ENCODE data around the gene RAD51B.
"Not testable (repeated sequence)": the region's sequence is repeated elsewhere in the genome, so short reads cannot be mapped to it uniquely, and the experiment has no call there.

The RAD51B gene

DNA sequence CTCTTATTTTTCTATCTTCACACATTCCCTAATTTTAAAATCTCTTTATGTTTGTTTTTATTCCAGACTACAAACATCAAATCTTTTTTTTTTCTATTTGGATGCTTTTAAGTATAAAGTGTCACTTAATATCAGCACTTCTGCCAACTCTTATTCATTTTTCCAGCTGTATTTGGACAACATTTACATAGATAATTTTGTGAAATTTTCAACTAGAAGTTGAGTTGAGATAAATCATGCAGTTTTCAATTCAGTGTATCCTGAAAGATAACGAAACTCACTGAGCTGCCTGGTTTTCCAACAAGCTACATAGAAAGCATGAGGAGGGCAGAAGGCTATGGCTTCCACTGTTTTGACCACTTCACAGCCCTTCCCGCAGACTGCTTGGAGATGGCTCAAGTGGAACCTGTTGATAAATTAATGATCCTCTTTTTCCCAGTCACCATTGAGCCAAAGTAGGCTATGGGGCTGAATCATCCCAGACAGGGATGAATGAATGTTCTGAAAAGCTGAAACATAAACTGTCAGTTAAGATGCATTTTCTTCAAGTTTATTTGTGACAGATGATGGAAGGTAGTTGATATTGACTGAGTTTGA is 213.9 kb downstream of the RAD51B start:
- DNase-seq = no peak

DNA sequence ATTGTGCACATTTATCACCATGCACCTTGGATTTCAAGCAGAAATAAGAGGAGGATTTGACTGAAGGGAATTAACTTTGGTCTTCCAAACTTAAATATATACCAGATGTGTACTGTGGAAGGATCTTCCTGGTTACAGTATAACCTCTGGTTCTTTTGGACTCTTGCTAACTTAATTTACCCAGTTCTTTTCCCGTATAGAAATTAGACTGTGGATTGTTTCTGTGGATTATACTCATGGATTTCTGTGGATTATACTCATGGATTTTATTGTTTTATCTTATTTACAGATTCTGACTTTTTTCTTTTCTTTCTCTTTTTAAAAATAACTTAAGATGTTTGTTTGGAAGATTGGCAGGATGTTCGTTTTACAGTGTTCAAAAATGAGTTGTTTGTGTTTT is 215.3 kb downstream of the RAD51B start:
- DNase-seq = no peak

DNA sequence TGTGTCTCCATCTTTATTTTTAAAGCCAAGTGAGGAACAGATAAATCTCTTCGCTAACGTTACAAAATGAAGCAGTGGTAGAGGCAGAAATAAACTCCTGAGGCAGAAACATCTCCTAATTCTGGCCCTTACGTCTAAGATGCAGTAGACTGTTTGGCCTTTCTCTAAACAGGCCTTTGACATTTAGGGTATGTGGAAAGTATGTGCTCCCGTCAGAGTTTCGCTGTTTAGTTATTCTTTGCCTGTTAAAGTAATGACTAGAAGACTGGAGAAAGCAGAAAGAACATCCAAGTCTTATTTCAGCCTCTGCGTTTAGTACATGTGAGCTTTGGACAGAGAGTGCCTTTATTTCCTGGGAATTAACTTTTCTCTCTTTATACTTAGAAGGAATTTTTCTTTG is 216.6 kb downstream of the RAD51B start:
- no peak for DNase-seq

DNA sequence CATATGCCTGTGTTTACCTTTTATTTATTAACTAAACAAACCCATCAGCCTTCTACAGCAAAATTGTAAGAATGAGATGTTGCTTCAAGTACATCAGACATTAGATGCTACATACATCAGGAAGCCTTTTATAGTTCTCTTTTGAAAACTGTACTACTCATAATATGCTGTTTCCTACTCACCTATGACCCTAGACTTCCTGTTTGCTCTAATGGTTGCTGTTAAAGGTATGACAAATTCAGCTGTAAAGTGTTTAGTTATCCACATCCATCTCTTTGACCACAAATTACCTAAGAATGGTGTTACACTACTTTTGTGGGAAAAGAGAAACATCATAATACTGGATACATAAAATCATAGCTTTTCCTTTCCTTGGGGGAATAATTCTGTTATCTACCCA is 220.0 kb downstream of the RAD51B start:
- DNase-seq = no peak

DNA sequence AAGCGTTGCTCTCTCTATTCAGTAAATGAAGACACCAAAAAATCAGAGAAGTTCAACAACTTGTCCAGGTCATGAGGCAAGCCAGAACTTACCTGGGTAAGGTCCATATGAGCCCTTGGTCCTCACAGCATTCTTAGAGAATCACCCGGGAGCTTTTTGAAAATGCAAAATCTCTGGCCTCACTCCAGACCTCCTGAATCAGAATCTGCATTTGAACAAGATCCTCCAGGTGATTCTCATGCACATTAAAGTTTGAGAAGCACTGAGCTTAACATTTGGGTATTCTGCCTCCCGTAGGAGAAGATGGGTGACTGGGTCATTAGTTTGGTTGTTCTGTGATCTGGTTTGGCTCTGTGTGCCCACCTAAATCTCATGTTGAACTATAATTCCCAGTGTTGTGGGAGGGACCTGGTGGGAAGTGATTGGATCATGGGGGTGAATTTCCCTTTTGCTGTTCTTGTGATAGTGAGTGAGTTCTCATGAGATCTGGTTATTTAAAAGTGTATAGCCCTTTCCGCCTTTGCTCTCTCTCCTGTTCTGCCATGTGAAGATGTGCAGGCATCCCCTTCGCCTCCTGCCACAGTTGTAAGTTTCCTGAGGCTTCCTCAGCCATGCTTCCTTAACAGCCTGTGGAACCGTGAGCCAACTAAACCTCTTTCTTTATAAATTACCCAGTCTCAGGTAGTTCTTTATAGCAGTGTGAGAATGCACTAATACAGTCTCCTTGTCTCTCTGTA is 221.2 kb downstream of the RAD51B start:
- no peak for DNase-seq

DNA sequence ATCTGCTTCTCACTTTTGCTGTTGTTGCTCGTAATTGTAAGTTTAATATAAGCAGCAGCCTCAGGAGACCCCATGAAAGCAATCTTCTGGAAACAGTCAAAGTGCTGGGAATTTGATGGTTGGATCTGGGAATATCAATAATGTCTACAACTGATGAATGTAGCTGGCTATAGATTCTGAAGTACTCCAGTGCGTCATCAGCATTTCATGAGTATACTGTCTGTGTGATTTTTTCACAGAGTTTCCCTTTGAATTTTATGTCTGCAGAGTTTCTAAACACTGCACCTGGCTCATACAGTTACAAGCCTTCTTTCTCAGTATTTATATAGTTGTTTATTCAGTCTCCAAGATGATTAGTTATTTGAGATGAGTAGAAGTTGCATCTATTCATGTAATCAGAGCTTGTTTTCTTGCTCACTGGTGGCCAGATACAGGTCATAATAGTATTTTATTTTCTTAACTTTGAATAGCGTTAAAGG is 222.3 kb downstream of the RAD51B start:
- no peak for DNase-seq

DNA sequence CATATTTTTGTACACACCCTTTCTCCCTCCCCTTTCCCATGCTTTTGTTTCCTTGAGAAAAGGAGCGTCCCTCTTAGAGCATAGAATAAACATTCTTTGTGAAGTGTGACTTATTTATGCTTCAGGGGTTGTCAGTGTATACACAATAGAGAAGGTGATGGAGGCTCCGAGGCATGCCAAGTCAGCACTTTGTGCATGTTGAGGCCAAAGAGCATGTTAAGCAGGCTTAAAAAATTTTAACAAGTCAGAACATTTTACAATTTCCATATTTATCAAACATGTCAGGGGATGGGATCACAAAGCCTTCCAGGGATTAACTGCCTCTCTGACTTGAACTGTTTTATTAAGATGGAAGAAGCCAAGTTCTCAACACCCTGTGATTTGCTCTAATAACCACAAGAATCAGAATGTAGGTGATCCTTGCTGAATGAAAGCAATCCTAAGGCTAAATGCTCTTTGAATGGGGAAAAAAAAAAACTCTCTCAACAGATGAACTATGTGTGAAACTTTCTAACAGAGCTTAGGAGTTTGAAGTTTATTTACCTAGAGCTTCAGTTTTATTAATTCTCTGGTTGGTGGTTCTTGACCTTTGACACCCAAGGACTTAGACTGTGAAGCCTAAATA is 223.1 kb downstream of the RAD51B start:
- no peak for DNase-seq

DNA sequence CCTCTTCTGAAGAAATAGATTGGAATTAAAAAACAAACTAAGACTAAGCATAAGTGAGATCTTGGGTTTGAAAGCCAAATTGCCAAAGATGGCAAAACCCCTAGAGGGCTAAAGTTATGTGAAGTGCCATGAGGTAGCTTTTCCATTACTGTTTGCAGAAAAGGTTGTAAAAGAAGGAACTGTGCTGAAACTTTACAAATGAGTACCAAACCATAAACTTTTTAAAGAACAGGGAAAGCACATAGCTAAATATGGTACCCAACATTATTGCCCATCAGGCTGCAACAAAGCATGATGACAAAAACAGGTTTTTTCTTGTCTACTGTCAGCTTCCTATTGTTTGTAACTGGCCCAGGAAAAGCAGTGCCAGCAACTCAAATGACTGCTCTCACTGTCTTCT is 224.2 kb downstream of the RAD51B start:
- no peak for DNase-seq

DNA sequence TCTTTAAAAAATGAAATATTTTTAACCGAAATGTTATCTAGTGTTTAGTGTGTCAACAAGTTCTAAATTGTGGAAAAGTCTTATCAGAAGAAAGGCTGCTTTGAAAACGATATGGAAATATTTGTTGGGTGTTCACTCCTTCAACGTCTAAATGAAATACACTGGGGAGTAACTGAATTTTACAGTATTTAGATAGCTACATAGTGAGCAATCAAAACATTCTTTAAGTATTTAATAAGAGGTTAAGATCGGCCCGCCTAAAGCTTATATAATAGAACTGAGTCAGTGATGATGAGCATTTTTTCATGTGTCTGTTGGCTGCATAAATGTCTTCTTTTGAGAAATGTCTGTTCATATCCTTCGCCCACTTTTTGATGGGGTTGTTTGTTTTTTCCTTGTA is 228.3 kb downstream of the RAD51B start:
- DNase-seq = no peak

DNA sequence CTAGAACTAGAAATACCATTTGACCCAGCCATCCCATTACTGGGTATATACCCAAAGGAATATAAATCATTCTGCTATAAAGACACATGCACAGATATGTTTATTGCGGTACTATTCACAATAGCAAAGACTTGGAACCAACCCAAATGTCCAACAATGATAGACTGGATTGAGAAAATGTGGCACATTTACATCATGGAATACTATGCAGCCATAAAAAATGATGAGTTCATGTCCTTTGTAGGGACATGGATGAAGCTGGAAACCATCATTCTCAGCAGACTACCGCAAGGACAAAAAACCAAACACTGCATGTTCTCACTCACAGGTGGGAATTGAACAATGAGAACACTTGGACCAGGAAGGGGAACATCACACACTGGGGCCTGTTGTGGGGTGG is 229.2 kb downstream of the RAD51B start:
- DNase-seq = not testable (repeated sequence)

DNA sequence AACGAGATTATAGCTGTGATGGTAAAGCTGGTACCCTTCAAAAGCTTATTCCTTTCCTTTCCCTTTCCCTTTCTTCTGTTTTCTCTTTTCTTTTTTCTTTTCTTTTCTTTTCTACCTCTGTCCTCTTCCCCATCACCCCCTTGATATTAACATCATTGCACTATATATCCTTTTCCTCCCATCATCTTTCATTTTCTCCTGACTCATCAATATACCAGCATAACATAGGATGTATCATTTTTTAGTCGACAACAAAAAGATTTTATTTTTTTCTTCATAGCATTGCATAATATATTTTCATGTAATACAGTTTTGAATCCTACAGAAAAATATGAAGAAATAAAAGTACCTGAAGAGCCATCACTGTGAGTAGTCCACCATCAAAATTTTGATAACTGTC is 230.6 kb downstream of the RAD51B start:
- DNase-seq = no peak

DNA sequence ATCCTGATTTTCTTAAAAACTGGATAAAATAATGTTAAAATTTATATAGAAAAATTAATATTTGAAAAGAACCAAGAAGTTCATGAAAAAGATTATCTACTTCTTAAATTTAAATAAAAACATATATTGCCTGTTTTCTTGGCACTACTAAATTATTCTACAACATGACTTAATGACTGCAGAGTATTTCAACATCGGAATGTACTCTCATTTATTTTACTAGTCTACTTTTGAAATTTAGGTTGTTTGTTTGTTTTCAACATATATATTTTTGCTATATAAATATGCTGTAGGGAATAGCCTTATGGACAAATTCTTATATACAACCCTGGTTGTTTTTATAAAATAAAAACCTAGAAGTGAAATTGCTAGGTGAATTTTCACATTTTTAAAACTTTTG is 231.6 kb downstream of the RAD51B start:
- no peak for DNase-seq

DNA sequence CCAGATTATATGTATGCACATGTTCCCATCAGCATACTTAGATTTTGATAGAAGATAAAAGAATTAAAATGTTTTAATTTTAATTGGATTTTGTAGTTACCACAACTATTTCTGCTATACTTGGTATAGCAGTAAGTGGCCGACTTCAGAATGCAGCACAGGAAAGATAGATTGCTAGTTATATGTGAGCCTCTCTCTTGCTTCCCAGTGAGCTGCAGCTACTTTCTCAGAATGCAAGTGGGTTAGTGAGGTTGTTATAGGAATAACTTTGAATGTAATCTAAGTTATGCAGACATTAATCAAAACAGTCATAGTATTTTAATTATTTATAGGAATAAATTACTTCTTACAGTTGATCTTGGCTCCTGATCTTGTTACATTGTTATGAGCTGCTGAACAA is 240.6 kb downstream of the RAD51B start:
- DNase-seq = no peak

DNA sequence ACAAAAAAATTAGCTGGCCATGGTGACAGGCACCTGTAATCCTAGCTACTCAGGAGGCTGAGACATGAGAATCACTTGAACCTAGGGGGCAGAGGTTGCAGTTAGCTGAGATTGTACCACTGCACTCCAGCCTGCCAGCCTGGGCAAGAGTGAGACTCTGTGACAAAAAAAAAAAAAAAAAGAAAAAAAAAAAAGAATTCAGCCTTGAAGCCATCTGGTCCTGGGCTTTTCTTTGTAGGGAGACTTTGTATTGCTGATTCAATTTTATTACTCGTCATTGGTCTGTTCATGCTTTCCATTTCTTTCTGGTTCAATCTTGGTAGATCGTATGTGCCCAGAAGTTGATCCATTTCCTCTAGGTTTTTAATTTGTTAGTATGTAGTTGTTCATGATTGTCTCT is 243.1 kb downstream of the RAD51B start:
- no peak for DNase-seq

DNA sequence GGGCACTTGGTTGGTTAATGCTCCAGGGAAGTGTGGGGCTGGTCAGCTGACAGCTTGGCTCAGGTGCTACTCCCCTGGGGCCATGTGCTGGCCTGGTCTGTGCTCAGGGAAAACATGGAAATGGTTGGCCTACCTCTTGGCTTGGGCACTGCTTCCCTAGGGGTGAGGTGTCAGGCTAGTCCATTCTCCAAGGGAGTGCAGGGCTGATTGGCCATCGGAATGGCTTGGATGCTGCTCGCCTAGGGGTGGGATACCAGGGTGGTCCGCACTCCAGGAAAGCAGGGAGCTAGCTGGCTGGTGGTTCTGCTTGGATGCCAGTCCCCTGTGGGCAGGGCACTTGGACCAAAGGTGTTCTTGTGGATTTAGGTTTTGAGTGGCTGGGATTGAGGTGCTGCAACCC is 245.7 kb downstream of the RAD51B start:
- DNase-seq = no peak

DNA sequence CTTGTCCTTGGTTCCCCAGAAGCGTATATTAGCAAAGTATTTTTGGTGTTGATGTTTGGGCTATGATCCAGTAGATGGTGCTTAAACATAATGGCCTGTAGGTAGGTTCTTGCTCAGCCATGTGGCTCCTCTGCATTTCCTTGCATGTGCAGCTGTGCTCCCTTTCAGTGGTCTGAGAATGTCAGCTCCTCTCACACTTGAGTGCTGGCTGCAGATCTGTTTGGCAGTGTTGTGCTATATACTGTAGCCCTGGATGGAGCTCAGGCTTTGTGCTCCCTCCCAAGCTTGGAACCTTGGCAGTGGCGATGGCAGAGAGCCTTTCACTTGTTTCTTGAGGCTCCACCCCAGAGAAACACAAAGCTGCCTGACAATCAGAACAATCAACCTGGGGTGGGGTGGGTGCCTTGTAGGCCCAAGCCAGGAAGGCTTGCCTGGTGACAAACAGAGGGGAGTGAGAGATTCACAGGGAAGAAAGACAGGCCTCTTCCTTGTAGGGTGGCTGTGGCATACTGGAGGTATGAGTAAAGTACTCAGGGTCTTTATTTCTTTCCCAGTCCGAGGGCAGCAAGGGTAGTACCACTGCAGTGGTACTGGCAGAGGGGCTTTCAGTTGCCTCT is 255.3 kb downstream of the RAD51B start:
- DNase-seq = no peak

DNA sequence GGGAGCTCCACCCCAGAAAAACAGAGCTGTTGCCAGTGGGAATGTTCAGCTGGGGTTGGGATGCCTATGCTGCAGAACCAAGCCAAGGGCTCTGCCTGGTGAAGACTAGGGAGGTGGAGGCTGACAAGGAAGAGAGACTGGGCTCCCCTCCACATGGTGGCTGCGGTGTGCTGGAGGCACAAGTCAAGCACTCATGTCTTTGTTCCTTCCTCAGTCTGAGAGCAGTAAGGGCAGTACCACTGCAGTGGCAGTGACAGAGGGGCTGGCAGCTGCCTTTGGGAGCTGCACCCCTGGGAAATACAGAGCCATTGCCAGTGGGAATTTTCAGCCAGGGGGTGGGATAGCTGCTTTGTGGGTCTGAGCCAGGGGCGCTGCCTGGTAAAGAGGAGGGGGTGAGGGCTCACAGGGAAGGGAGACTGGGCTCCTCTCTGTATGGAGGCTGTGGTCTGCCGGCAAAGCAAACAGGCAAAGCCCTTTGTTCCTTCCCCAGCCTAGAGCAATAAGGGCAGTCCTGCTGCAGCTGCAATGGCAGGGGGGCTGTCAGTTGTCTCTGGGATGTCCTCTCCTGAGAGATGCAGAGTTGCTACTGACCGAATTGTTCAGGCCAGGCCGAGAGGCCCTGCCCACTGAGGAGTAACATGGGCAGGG is 255.9 kb downstream of the RAD51B start:
- no peak for DNase-seq

DNA sequence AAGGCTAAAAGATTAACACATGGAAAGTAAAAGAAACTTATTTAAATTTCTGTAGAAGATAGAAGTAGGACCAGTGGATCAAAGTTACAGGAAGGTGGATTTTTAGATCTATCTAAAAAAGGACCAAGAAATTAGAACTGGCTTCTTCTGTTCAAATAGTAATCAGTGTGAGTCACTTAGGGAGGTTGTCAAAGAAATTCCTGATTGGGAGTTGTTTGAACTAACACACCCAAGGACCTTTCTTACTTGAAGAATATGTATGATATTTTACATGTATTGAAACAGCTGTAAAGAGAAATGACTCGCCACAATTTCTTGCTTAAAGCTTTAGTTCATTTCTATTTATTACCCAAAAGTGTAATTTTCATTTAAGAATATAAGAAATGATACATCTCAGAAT is 256.9 kb downstream of the RAD51B start:
- no peak for DNase-seq

DNA sequence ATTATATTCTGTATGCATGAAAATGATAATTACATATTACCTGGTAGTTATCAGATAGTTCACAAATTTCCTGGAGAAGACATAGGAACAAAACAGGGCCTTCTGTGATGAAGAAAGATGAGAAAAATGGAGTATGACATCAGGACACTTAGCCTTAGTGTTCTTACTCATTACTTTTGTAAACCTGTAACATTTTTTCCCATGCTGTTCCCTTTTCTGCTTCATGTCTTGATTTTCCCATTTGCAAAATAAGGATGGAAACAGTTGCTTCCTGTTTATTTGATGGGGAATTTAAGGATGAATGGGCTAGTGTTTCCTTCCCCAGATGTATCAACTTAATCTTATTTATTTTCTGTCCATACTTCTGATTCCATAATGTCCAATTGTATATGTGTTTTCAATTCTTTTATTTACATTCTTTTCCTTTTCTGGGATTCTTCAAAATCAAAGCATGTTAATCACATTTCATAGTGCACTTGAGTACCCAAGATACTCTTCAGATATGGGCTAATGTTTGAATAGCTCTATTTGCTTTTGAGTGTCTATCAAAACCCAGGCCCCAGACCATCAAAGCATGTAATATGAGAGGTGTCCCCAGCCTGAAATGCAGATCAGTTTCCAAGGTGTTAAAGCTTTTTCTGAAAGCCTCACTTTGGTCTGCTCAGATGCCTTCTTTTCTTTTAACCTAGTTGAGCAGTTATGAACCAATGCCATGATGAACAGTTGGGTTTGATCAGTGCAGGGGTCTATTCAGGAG is 260.5 kb downstream of the RAD51B start:
- no peak for DNase-seq

DNA sequence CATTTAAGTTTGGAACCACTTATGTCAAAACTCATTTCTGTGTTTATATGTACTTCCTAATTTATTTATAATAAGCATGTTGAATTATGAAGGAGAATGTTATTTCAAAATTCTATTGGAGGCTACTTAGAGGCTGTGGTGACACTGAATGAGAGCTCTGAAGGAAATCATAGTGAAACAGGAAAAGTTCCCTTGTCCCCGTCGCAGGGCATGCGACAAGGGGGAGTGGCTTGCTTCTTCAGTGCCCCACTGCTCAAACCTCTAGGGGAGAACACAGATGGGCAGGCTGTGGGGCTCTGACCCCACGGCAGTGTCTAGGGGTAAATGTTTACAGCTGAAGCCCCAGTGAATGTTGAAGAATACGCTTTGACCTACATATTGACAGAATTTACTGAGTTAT is 261.9 kb downstream of the RAD51B start:
- DNase-seq = no peak

DNA sequence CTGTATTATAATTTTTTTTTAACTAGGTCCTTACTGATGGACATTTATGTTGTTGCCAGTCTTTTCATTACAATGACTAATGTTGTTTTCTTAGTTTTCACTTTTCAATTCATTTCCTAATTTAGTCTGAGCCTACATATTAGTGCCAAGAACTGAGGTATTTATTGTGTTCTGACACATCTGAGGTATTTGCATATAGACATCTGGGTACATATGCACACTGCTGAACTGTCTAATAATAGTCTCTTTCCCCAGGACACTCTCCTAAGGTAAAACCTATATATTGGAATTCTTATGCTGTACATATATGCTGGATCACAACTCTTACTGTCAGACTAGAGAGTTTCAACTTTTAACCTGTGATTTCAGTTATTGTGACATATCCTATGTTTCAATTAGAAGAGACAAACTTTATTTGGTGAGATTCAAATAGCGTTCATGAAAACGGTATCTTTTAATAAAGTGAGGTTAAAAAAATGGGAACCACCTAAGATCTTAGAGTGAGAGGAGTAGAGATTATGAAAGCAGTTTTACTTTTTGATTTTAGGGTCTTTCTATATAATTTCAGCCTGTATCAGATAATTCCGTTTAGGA is 263.2 kb downstream of the RAD51B start:
- DNase-seq = no peak

DNA sequence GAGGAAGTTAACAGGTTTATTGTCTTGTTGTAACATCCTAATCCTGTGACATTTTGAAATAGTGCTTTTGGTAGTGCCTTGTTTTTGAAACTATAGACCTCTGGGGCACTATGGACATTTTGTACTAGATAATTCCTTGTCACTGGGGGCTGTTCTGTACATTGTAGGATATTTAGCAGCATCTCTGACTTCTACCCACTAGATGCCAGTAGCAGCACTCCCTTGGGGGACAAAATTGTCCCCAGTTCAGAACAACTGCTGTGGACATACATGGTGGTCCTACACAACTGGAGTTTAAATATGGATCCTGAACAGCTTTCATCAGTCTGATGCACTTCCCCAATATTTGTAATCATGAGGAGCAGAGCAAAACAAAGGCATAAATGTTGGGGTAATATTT is 264.7 kb downstream of the RAD51B start:
- DNase-seq = no peak

Measured in stimulated activated CD4-positive, alpha-beta T cell treated with anti-CD3 and anti-CD28 coated beads, Interleukin-1b, Interleukin-23, amount 100 ng/mL, for 48 hours (primary cell).